Measurements from ENCODE around the gene KIF5A.

GRCh38 chr12:57520053-57520818 is 29.6 kb upstream of the KIF5A start, which contains the start of gene DDIT3:
- peak in 2 of 5 experiments; percentile 29 to 39 for TF ChIP-seq CTCF (IDR thresholded peaks at IDR 0.05)
- peak; percentile 99 to 100 for TF ChIP-seq POLR2A (IDR thresholded peaks at IDR 0.05)
